ENCODE data around the gene KIF9.
"Not testable (repeated sequence)": the region's sequence is repeated elsewhere in the genome, so short reads cannot be mapped to it uniquely, and the experiment has no call there.

Gene KIF9

GRCh38 chr3:47296562-47297302, 14.1 kb upstream of the KIF9 start:
- intact Hi-C loops (cut with DNase I), result no loop called here
- DNase-seq, result no peak

DNA sequence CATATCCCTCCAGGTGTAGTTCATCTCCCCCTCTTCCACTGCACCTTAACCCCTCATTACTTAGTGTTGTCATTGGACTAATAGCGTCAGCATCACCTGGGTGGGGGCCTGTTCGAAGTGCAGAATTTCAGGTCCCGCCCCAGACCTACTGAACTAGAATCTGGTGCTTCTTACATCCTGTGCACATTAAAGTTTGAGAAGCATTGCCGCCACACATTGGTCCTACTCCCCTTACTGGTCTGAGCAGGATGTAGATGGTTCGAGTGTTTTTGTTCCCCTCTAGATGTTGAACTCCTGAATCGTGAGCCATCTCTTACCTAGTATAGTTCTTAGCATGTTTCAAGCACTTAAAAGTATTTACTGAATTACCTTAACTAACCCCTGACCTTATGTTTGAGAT, 13.4 kb upstream of the KIF9 start:
- intact Hi-C loops (cut with DNase I), result no loop called here
- no peak for DNase-seq

GRCh38 chr3:47295322-47295721, 12.7 kb upstream of the KIF9 start:
- DNase-seq, result no peak
- intact Hi-C loops (cut with DNase I), result no loop called here

GRCh38 chr3:47294392-47294791, 11.8 kb upstream of the KIF9 start:
- intact Hi-C loops (cut with DNase I), result no loop called here
- no peak for DNase-seq

DNA sequence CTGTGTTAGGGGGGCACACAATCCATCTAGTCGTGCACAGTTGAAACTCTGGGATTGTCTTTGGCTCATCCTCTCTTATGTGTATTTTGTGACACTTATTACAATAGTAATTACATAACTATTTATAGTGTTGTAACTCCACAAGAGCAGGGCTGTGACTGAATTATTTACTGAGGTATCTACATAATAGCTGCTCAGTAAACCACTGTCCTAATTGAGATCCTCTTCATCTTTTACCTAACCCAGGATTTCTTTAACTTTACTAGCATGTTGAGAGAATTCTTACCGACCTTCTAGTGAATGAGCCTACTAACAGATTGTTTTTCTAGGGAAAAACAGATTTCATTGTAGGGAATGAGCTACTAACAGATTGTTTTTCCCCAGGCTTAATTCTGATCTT, 11.2 kb upstream of the KIF9 start:
- no peak for DNase-seq
- intact Hi-C loops (cut with DNase I), result no loop called here

- DNase-seq; intact Hi-C loops (cut with DNase I): not testable (repeated sequence)
Observed at GRCh38 chr3:47291754-47292420, 9.3 kb upstream of the KIF9 start.

DNA sequence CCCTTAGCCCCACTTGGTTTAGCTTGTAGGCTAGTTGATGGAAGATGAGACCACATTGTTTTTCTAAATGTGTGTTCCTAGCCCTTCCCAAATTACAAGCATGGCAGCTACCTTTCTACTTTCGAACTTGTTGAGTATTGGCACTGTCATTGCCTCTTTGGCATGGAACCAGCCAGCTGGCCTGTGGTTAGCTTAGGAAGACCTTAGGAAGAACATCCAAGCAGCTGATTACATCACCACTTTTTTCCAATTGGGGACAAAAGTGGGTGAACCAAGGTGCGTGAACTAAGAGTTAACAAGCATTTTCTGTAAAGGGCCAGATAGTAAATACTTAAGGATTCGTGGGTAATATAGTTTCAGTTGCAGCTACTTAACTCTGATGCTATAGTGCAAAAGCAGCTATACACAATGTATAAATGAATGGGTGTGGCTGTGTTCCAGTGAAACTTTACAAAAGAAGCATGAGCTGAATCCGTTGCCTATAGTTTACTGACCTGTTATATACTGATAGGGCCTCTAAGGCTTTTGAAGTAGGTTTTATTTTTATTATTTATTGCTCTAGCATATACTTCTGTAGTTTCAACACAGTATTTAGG, 8.7 kb upstream of the KIF9 start:
- intact Hi-C loops (cut with DNase I), result no loop called here
- DNase-seq, result no peak

- intact Hi-C loops (cut with DNase I), result loop anchor here (10.0 kb wide), 1 partner anchor 96 kb away; the partner anchor contains the start of gene PTPN23
Observed at GRCh38 chr3:47288966-47289910, 6.6 kb upstream of the KIF9 start.

GRCh38 chr3:47283591-47284364, 1.2 kb upstream of the KIF9 start:
- intact Hi-C loops (cut with DNase I), result loop anchor here (5.0 to 10.0 kb wide), 2 partner anchors 101 to 306 kb away; partner anchors contain the start of genes CCDC12, NBEAL2 and PTPN23
- DNase-seq, result no peak

More at GRCh38 chr3:47288966-47289910, 6.6 kb upstream of the KIF9 start:
- DNase-seq, result no peak

- intact Hi-C loops (cut with DNase I), result loop anchor here (5.0 to 10.0 kb wide), 2 partner anchors 102 to 306 kb away; partner anchors contain the start of genes CCDC12, NBEAL2 and PTPN23
- peak in 4 of 10 donors; percentile 16 to 85 (median 47) for DNase-seq
Observed at GRCh38 chr3:47283193-47283537, 566 bp upstream of the KIF9 start.

GRCh38 chr3:47280519-47280918, 2.1 kb downstream of the KIF9 start:
- intact Hi-C loops (cut with DNase I), result loop anchor here (5.0 to 10.0 kb wide), 2 partner anchors 104 to 303 kb away; partner anchors contain the start of genes CCDC12, NBEAL2 and PTPN23
- no peak for DNase-seq

- intact Hi-C loops (cut with DNase I), result loop anchor here (5.0 kb wide), 1 partner anchor 259 kb away; no protein-coding TSS in a partner anchor
- no peak for DNase-seq
Observed at GRCh38 chr3:47276558-47276957, 6.0 kb downstream of the KIF9 start.

GRCh38 chr3:47274652-47275051, 7.9 kb downstream of the KIF9 start:
- intact Hi-C loops (cut with DNase I), result loop anchor here (5.0 kb wide), 1 partner anchor 257 kb away; no protein-coding TSS in a partner anchor
- DNase-seq, result no peak

GRCh38 chr3:47273564-47273963, 9.0 kb downstream of the KIF9 start:
- no peak for DNase-seq
- intact Hi-C loops (cut with DNase I), result no loop called here

DNA sequence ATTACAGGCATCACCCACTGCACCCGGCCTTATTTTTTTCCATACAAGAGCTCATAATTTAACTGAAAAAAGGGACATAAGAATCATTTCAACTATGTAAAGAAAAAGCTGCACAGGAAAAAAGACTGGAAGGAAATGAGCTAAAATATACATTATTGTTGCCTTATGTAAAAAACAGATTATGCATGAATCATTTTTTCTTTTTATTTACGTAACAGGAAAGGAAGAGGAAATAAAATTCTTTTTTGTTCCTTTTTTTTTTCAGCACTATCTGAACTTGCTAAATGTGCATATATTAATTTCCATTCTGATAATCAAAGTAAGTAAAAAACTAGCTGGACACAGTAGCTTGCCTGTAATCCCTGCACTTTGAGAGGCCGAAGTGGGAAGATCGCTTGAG, 12.1 kb downstream of the KIF9 start:
- DNase-seq, result no peak
- intact Hi-C loops (cut with DNase I), result no loop called here

GRCh38 chr3:47267490-47267824, 15.1 kb downstream of the KIF9 start:
- no peak for DNase-seq
- intact Hi-C loops (cut with DNase I), result no loop called here

DNA sequence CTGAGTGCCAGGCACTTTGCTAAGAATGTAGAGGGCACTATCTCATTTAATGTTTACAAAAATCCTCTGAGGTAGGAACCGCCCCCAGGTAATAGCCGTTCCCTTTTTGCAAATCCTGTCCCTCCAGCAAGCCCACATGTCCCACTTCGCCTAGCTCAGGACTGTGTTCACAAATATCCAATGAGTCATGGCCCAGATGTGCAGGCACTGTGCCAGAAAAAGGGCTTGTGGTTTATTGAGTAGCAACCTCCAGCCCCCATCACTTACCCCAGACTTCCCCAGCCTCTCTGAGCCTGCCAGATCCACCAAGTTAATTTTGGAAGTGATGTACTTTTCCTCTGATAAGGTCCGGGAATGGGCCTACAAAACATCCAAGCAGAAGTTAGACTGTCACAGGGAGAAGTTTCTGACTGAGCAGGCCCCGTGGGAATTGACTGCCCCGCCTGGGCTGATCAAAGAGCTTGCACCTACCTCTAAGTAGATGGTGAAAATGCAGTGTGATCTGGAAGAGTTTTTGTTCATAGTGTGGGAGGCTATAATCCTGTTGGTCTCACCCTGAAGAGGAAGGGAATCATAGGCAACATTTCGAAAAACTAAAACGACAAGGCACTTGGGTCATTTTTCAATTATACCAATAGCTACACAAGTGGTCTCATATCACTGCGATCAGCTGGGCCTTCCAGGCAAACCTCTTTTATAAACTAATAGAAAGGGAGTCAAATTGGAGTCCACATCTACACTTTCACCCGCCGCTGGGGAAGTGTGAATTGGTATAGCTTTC, 15.7 kb downstream of the KIF9 start:
- DNase-seq, result peak in 7 of 10 donors; percentile 28 to 93 (median 62)
- intact Hi-C loops (cut with DNase I), result no loop called here

DNA sequence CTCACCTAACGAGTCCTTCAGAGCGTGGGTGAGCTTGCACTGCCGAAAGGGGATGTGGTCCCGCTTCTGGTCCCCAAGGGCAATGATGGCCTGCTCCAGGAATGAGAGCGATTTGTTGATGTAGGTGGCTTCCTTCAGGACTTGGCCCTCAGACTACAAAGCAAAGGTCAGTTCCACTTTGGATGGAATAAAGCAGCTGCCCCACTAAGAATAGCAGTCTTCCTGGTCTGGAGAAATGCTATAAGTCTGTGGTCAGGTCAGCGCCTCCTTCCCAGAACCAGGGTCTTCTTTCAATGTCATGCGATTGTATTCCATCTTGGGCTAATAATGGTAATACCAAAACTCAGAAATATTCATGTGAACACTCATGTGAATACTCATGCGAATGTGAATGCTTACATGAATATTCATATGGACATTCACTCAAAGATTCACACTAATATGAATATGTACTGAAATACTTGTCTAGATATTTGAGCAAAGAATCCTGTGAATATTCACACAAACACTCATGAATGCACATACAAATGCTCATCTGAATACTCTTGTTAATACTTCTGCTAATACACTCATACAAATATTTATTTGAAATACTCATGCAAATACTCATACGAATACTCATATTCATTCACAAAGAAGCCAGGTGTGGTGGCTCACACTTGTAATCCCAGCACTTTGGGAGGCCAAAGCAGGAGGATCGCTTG, 16.7 kb downstream of the KIF9 start:
- no peak for DNase-seq
- intact Hi-C loops (cut with DNase I), result no loop called here

Data from posterior cingulate gyrus (tissue), 11 donors.